NT2/D1 (cell line): ENCODE results near the gene PDLIM5.
"Not testable (repeated sequence)": the region's sequence is repeated elsewhere in the genome, so short reads cannot be mapped to it uniquely, and the experiment has no call there.

ENCODE experiments used
- DNase-seq: peaks from one replicate; pipeline ENCODE4 v3.0.0-alpha.2; 2011; ENCODE audit warnings: low read depth, low spot score
- H3K27me3 ChIP-seq: 2 replicates; pipeline ENCODE4 v1.6.0; 2011; ENCODE audit warnings: mild to moderate bottlenecking; ENCODE audit not compliant: insufficient read length, insufficient read depth
- H3K36me3 ChIP-seq: 2 replicates; pipeline ENCODE4 v1.6.1; 2011; ENCODE audit warnings: mild to moderate bottlenecking, low read length, mixed read lengths; ENCODE audit not compliant: insufficient read depth, insufficient read length
- H3K4me1 ChIP-seq: 2 replicates; pipeline ENCODE4 v1.5.1; 2011; ENCODE audit not compliant: insufficient read depth, insufficient read length
- H3K4me3 ChIP-seq: 2 replicates; pipeline ENCODE4 v1.5.1; 2011; ENCODE audit warnings: low read depth; ENCODE audit not compliant: insufficient read length
- H3K9ac ChIP-seq: 2 replicates; pipeline ENCODE4 v1.6.0; 2011; ENCODE audit warnings: low read depth; ENCODE audit not compliant: insufficient read length
- H3K9me3 ChIP-seq: 2 replicates; pipeline ENCODE4 v1.5.1; 2011; ENCODE audit warnings: mild to moderate bottlenecking, low read length; ENCODE audit not compliant: insufficient read depth
- SUZ12 ChIP-seq: IDR thresholded peaks from 2 replicates; pipeline ENCODE4 v1.6.1; 2011; ENCODE audit not compliant: insufficient read length, insufficient read depth; ENCODE audit errors: extremely low read depth
- YY1 ChIP-seq: IDR thresholded peaks from 2 replicates; pipeline ENCODE4 v1.6.1; 2011; ENCODE audit not compliant: insufficient read length, insufficient read depth
- ZNF274 ChIP-seq: IDR thresholded peaks from 2 replicates; pipeline ENCODE4 v1.6.1; 2011; ENCODE audit warnings: mild to moderate bottlenecking, low read depth, low read length

Gene PDLIM5

GRCh38 chr4:94508296-94508695 lies 56.6 kb downstream of the PDLIM5 start:
- no peak for DNase-seq
- TF ChIP-seq YY1, result no peak
- no peak for TF ChIP-seq SUZ12
- TF ChIP-seq ZNF274, result no peak
- Histone ChIP-seq H3K36me3 (no peaks in the 10 kb centered on the region), H3K4me1 (no peaks in the 10 kb centered on the region), H3K27me3 (no peaks in the 10 kb centered on the region), H3K9me3 (no peaks in the 10 kb centered on the region), H3K4me3 (no peak overlapping the region), H3K9ac (no peak overlapping the region)

GRCh38 chr4:94508806-94509205 lies 57.1 kb downstream of the PDLIM5 start:
- H3K4me3 ChIP-seq, result no peak overlapping the region
- no peaks in the 10 kb centered on the region for H3K9me3 ChIP-seq
- H3K27me3 ChIP-seq, result no peaks in the 10 kb centered on the region
- DNase-seq, result no peak
- TF ChIP-seq SUZ12 (no peak), ZNF274 (no peak), YY1 (no peak)
- H3K36me3 ChIP-seq, result no peaks in the 10 kb centered on the region
- no peaks in the 10 kb centered on the region for H3K4me1 ChIP-seq
- no peak overlapping the region for H3K9ac ChIP-seq

DNA sequence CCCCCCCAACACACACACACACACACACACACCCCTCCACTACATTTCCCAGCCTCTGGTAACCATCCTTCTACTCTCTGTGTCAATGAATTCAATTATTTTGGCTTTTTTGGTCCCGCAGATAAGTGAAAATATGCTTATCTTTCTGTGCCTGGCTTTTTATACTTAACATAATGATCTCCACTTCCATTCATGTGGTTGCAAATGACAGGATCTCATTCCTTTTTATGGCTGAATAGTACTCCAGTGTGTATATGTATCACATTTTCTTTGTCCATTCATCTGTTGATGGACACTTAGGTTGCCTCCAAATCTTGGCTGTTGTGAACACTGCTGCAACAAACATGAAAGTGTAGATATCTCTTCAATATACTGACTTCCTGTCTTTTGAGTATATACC lies 59.8 kb downstream of the PDLIM5 start:
- Histone ChIP-seq H3K36me3 (no peaks in the 10 kb centered on the region), H3K4me3 (no peak overlapping the region), H3K27me3 (no peaks in the 10 kb centered on the region), H3K4me1 (no peaks in the 10 kb centered on the region), H3K9ac (no peak overlapping the region), H3K9me3 (no peaks in the 10 kb centered on the region)
- TF ChIP-seq SUZ12 (no peak), ZNF274 (no peak), YY1 (no peak)
- DNase-seq, result no peak

GRCh38 chr4:94513532-94513931 lies 61.8 kb downstream of the PDLIM5 start:
- not testable (repeated sequence) for H3K4me3 ChIP-seq, H3K9me3 ChIP-seq, H3K4me1 ChIP-seq, H3K36me3 ChIP-seq, H3K9ac ChIP-seq, DNase-seq, H3K27me3 ChIP-seq

DNA sequence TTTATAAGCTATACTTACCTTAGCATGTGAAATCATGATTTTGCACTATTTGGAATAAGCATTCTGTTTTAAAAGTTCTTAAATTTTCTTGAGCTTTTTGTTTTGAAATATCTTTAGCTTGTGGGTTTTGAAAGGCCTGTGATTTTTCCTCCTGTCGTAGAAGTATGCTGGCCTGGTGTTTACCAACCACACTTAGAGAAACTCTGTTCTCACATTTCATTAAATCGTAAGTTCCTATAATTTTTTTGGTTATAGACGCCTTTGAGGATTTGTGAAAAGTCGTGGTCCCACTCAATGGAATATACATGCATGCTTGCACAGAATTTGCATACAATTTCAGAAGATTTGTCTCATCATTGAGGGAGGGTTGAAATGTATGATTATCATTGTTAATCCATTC lies 63.6 kb downstream of the PDLIM5 start:
- no peaks in the 10 kb centered on the region for H3K36me3 ChIP-seq

DNA sequence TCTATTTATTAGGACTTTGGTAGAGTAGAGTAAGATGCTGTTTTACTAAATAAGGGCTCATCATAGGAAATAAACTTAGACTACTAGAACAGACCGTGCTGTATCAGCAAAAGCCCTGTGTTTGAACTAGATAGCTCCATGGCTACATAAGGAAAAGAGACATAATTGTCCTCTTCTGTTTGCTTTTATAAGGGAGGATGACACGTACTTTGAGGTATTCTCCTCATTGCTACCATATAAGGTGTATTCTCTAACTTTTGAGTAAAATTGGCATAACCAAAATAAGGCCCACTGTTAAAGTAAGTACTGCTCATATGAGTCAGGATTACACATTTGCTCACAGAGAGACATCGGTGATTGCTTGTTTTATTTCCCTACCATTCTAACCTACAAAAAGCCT lies 64.3 kb downstream of the PDLIM5 start:
- H3K4me1 ChIP-seq, result no peaks in the 10 kb centered on the region
- no peaks in the 10 kb centered on the region for H3K9me3 ChIP-seq
- DNase-seq, result no peak
- TF ChIP-seq ZNF274 (no peak), SUZ12 (no peak), YY1 (no peak)
- H3K36me3 ChIP-seq, result no peaks in the 10 kb centered on the region
- H3K27me3 ChIP-seq, result no peaks in the 10 kb centered on the region
- no peak overlapping the region for H3K9ac ChIP-seq
- H3K4me3 ChIP-seq, result no peak overlapping the region

More for the DNA sequence above, 63.6 kb downstream of the PDLIM5 start:
- Histone ChIP-seq H3K4me1 (no peaks in the 10 kb centered on the region), H3K27me3 (no peaks in the 10 kb centered on the region), H3K4me3 (no peak overlapping the region), H3K9ac (no peak overlapping the region), H3K9me3 (no peaks in the 10 kb centered on the region)
- no peak for DNase-seq
- TF ChIP-seq ZNF274 (no peak), YY1 (no peak), SUZ12 (no peak)

GRCh38 chr4:94516999-94517398 lies 65.3 kb downstream of the PDLIM5 start:
- TF ChIP-seq SUZ12 (no peak), YY1 (no peak), ZNF274 (no peak)
- no peaks in the 10 kb centered on the region for H3K36me3 ChIP-seq
- no peak overlapping the region for H3K9ac ChIP-seq
- H3K27me3 ChIP-seq, result no peaks in the 10 kb centered on the region
- H3K4me3 ChIP-seq, result no peak overlapping the region
- no peaks in the 10 kb centered on the region for H3K4me1 ChIP-seq
- no peak for DNase-seq
- H3K9me3 ChIP-seq, result no peaks in the 10 kb centered on the region

DNA sequence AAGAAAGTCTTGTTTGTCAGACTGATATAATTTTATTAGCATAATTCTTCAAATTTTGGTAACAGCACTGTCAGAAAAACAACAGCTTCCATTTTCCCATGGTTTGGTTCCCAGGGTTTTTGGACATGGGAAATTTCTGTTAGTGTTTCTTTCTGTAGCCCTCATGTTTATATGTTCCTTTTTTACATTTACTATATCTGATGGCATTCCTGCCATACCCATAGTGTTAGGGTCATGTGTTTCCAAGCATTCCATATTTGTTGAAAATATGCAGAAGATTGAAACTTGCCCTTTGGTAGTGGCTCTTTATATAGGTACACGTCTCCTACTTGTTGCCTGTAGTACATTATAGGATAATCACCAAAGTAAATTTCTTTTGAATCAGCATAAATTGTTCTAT lies 65.8 kb downstream of the PDLIM5 start:
- H3K27me3 ChIP-seq, result no peaks in the 10 kb centered on the region
- no peaks in the 10 kb centered on the region for H3K4me1 ChIP-seq
- H3K36me3 ChIP-seq, result no peaks in the 10 kb centered on the region
- H3K9ac ChIP-seq, result no peak overlapping the region
- no peak for DNase-seq
- no peak overlapping the region for H3K4me3 ChIP-seq
- TF ChIP-seq SUZ12 (no peak), ZNF274 (no peak), YY1 (no peak)
- no peaks in the 10 kb centered on the region for H3K9me3 ChIP-seq
